ENCODE data around the gene ZEB2. TPM values are rescaled to one million over a fixed set of nuclear protein-coding genes. Genes with fewer than 3 reads are reported as not detected.

Gene ZEB2
- polyA plus RNA-seq, 3 donors: 110 to 132 (median 126) TPM

- DNase-seq: no peak
Measured at GRCh38 chr2:144515696-144516410, 4.1 kb downstream of the ZEB2 start.

DNA sequence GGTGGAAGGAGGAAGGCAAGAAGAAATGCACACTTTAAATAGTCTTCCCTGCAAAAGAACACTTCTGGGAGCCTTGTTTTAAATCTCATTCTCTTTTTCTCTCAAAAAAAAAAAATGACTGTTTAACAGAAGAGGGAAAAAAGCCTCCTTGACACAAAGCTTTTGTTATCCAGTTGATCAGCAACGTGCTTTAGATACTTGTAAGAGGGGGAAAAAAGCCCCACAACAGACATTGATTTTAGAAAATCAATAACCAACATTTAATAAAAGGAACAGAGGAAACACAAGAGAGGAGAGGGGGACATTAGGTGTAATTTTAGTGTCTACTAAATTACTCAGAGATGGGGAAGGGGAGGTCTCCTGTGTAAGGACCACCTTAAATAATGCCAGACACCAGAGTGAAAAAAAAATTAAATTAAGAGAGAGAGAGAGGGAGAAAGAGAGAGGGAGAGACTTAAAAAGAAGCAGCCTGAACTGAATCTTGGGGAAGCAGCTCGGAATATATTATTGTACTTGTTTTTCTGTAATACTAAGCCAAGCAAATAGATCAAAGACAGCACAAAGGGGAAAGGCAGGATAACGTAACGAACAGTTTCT lies 4.7 kb downstream of the ZEB2 start:
- no peak for DNase-seq

DNA sequence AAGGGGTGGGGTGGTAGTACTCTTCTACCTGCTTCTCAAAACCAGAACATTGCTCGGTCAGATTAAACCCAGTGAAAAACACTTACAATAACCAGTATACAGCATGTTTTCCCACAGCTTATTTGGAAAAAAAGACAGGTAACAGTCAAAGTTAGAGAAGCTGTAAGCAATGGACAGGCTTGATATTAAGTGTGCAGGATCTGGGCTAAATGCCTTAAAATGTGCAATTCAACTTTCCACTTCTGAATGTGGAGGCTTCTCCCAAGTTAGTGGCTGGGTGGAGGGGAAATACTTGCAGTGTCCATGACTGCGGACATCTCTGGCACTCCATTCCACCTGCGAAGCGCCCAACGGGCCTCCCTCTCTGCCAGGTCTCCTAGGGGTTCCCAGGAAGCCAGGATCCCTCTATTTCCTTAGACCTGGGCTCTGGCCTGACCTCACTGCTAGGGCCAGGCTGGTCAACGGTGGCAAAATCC lies 5.3 kb downstream of the ZEB2 start:
- DNase-seq: no peak

GRCh38 chr2:144513388-144514101 lies 6.4 kb downstream of the ZEB2 start:
- DNase-seq: no peak

GRCh38 chr2:144512891-144513351 lies 7.0 kb downstream of the ZEB2 start:
- DNase-seq: no peak

DNA sequence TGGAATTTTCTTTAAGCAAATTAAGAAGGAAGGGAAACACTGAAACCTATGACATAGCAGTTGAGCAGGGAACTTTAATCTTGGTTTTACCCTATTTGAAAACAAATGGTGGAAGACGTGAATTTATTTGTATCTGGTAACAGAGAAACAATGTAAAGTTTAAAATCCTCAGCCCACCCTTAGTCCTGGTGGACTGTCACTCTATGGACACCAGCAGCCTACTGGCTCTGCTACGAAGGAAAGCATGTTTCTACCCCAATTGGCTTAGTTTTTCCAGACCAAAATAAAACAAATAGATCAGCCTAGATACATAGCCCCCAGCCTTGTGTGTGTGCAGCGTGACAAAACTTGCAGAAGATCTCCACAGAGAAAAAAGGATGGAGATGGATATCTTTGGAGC lies 7.4 kb downstream of the ZEB2 start:
- no peak for DNase-seq

- no peak for DNase-seq
Measured at GRCh38 chr2:144511937-144512336, 8.0 kb downstream of the ZEB2 start.

DNA sequence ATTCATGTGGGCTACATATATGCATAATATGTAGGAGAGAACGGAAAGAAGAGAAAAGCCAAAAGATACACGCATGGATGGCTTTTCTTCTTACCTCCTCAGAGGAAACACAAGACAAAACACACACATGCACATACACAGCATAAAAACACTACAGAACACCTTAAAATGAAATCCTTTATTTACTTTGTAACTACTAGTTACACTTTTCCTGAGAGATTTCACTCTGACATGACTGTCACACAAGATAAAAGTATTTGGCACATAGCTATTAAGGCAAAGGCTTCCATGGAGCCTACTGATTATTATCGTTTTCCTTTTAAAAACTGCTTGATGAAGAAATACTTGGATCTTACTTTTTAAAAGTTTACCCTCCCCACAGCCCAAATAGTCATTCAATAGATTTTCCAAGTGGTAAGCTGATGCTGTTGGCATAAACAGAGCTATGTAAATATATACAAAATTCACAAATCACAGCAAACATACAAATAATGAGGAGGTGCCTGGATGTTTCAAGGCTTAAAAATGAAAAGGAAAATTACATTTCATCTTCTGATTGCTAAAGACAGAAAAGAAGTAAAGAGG lies 8.6 kb downstream of the ZEB2 start:
- no peak for DNase-seq

GRCh38 chr2:144510294-144510991 lies 9.5 kb downstream of the ZEB2 start:
- DNase-seq: no peak

GRCh38 chr2:144509879-144510221 lies 10.1 kb downstream of the ZEB2 start:
- no peak for DNase-seq

- DNase-seq: no peak
Measured at GRCh38 chr2:144509001-144509878, 10.7 kb downstream of the ZEB2 start.

- DNase-seq: no peak
Measured at GRCh38 chr2:144508172-144508851, 11.6 kb downstream of the ZEB2 start.

GRCh38 chr2:144507441-144508171 lies 12.3 kb downstream of the ZEB2 start:
- no peak for DNase-seq

GRCh38 chr2:144505245-144505831 lies 14.6 kb downstream of the ZEB2 start:
- DNase-seq: no peak

- DNase-seq: no peak
Measured at GRCh38 chr2:144504218-144504641, 15.7 kb downstream of the ZEB2 start.

- DNase-seq: no peak
Measured at GRCh38 chr2:144503242-144503641, 16.7 kb downstream of the ZEB2 start.

GRCh38 chr2:144502369-144502768 lies 17.6 kb downstream of the ZEB2 start:
- DNase-seq: no peak

- DNase-seq: no peak
Measured at GRCh38 chr2:144501627-144502026, 18.3 kb downstream of the ZEB2 start.

DNA sequence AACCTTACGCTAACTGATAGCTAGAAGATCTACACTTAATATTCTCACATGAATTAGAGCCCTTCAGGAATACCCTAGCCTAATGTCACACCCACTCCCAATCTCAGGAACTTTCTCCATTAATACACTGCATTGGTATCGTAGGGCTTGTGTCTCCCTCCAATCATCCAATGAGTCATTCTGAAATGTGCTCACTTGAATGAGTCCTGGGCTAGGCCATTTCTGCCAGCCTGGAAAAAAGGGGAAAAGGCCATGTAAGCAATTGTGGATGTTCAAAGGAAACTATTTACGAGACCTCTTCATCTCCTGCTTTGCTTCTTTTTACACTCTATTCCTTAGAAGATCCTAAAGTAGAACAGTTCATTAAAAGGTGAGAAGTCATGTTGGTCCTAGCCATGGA lies 18.8 kb downstream of the ZEB2 start:
- no peak for DNase-seq

All from renal pelvis (tissue), 4 donors.